AG08395 (cell line): ENCODE data around the gene MORN3.
"Not testable (repeated sequence)": the region's sequence is repeated elsewhere in the genome, so short reads cannot be mapped to it uniquely, and the experiment has no call there.

Source experiments
- DNase-seq: peaks from one replicate; pipeline ENCODE4 v3.0.0; 2012; ENCODE audit warnings: mixed read lengths, low spot score

Gene MORN3

DNA sequence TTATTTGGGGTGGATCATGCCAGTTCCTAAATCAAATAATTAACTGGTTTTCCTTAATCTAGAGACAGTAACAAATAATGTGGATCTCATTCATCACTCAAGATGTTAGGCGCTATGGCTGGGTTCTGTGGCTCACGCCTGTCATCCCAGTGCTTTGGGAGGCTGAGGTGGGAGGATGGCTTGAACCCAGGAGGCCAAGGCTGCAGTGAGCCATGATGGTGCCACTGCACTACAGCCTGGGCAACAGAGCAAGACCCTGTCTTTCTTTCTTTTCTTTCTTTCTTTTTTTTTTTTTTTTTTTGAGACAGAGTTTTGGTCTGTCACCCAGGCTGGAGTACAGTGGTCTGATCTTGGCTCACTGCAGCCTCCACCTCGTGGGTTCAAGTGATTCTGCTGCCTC lies 23.3 kb upstream of the MORN3 start:
- not testable (repeated sequence) for DNase-seq

DNA sequence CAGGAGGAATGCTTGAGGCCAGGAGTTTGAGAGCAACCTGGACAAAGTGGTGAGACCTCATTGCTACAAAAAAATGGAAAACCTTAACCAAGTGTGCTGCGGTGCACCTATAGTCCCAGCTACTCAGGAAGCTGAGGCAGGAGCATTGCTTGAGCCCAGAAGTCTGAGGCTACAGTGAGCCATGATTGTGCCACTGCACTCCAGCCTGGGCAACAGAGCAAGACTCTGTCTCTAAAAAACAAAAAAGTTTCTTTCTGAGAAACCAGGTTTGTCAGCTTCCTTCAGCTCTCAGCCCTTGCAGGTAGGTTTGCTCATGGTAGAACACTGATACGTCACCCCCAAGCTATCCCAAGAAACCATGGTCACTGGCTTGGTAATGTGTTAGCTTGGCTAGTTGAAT lies 20.0 kb upstream of the MORN3 start:
- no peak for DNase-seq

DNA sequence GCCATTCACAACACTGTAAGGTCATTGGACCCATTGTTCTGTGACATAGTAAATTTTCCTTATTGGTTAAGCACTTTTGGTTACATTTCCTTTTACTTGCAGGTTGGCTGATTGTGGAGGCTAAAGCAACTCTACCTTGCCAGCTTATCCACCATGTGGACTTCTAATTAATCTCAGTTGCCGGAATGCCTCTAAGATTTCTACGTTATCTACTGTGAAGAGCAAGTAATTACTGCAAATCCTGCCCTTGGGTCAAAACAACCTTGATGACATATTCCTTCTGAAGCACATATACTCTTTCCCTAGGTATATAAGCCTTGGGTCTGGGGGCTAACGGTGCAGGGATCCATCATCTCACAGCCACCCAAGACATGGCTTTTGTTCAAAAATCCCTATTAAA lies 19.5 kb upstream of the MORN3 start:
- DNase-seq: no peak

DNA sequence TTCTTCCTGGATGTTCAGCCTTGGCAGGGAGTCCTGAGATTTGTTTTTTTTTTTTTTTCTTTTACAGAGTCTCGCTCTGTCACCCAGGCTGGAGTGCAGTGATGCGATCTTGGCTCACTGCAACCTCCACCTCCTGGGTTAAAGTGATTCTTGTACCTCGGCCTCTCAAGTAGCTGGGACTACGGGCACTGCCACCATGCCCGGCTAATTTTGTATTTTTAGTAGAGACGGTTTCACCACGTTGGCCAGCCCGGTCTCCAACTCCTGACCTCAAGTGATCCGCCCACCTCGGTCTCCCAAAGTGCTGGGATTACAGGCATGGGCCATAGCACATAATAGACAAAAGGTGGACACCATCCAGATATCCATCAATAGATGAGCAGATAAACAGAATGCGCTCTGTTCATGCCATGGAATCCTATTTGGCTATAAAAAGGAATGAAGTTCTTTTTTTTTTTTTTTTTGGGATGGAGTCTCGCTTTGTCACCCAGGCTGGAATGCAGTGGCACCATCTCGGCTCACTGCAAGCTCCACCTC lies 10.3 kb upstream of the MORN3 start:
- not testable (repeated sequence) for DNase-seq

DNA sequence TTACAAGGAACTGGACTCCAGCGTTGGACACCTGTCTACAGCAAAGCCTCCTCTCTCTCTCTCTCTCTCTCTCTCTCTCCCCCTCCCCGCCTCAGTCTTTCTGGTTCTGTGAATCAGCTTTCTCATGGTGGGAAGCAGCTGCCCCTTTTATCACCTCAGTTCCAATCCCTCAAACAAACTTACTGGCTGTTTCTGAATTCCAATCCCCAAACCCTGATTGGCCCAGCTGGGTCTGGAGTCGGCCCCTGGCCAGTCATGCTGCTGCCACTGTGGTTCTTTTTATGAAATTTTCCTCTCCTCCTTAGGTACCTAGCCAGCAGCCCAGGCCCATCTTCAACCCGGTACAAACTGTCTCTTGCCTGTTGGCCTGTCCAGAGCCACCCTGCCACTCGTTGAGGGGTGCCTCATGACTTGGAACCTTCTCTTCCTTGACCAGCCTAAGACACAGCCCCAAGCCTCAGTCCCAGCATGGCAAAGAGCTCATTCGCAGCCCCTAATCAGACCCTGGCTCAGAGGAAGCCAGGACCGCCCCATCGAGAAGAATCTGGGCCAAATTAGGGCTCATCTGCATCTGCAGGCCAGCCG lies 9.4 kb upstream of the MORN3 start:
- DNase-seq: no peak

DNA sequence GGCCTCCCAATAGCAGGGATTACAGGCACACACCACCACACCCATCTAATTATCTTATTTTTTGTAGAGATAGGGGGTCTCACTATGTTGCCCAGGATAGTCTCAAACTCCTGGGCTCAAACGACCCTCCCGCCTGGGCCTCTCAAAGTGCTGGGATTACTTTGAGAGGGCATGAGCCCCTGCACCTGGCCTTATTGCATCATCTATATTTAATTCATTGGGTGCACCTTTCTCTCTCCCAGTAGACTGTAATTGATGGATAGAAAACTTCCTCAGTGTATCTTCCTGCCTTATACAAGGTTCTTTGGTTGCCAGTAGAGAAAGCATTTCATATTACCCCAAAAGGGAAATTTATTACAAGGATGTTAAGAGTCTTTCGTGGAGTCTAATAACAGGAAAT lies 8.9 kb upstream of the MORN3 start:
- no peak for DNase-seq

DNA sequence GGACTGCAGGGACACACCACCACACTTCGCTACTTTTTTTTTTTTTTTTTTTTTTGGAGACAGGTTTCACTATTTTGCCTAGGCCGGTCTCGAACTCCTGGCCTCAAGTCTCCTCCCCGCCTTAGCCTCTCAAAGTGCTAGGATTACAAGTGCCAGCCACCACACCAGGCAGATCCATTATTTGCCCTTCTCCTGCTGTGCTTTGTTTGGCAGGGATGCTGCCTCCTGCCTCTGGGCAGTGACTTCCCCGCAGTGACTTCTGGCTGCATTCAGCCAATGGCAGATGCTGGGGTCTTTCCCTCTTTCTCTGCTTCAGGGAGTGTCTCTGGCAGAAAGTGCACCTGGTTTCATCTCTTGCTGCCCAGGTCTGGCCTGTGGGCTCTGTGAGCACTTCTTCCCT lies 6.7 kb upstream of the MORN3 start:
- no peak for DNase-seq

DNA sequence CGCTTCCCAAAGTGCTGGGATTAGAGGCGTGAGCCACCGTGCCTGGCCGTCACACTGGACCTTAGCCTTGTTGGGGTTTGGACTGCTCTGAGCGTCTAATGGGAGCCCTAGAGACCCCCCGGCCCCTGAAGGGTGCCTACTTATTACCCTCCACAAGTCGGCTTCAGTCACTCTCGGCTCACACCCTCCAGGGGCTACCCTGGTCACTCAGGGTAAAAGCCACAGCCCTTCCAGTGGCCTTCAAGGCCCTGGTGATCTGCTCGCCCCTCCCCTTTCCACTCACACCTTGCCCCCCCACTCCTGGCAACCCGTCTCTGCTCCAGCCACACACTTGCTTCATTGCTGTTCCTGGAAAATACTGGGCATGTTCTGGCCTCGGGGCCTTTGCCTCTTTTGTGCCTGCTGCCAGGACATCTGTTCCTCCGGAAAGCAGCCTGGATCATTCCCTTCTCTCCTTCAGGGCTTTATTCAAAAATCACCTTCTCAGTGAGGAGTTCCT lies 3.6 kb upstream of the MORN3 start:
- peak; percentile 14 for DNase-seq

DNA sequence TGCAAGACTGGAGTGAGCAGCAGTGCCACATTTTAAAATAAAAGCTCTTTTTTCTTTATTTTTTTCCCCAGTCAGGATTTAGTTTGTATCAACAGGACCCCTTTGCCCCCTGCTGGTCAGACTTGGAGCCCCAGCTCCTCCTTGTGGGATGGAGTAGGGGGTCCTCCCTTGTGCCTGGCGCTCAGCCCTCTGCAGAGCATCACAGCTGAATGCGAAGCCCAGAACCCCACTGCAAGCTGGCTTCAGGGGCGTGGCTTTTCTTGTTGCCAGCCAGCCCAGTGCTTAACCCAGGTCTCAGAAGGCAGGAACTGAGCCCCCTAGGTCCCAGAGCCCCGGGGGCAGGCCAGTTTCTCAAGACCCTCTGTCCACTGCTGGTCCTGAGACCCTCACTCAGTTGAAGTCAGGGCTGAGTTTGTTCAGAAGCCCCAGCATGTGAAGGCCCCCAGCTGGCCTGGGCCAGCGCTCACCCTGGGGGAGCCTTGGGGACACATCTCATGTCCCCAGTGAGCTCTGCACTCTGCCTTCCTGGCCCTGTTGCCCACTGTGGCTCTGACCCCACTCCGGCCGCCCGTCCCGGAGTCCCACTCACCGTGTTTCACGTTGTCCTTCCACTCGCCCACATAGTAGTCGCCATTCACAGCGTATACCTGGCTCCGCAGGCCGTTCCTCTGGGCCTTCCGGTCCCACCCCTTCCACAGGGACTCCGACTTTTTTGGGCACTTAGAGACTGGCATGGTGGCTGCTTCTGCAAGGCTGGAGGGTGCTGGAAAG lies 519 bp downstream of the MORN3 start:
- peak; percentile 29 for DNase-seq

DNA sequence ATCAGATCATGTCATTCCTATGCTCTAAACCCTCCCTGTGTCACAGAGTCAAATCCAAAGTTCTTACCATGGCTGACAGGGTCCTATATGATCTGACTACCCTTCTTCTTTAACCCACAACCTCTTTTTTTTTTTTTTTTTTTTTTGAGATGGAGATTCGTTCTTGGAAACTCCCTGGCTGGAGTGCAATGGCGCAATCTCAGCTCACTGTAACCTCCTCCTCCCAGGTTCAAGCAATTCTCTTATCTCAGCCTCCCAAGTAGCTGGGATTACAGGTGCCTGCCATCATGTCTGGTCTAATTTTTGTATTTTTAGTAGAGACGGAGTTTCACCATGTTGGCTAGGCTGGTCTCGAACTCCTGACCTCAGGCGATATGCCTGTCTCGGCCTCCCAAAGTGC lies 2.6 kb downstream of the MORN3 start:
- DNase-seq: not testable (repeated sequence)

DNA sequence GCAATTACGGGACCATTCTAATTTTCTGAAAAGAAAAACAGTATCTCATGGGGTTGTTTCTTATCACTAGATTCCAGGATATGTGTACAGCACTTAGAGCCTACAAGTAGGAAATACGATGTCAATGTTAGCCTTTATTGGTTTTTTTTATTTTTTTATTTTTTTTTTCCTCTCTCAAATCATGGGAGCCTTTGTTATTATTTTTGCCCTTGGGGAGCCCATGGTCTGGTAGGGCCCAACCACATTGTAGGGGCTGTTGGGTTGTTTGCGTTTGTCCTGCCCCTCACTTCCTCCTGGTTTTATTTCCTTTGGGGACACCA lies 5.9 kb downstream of the MORN3 start:
- DNase-seq: no peak

DNA sequence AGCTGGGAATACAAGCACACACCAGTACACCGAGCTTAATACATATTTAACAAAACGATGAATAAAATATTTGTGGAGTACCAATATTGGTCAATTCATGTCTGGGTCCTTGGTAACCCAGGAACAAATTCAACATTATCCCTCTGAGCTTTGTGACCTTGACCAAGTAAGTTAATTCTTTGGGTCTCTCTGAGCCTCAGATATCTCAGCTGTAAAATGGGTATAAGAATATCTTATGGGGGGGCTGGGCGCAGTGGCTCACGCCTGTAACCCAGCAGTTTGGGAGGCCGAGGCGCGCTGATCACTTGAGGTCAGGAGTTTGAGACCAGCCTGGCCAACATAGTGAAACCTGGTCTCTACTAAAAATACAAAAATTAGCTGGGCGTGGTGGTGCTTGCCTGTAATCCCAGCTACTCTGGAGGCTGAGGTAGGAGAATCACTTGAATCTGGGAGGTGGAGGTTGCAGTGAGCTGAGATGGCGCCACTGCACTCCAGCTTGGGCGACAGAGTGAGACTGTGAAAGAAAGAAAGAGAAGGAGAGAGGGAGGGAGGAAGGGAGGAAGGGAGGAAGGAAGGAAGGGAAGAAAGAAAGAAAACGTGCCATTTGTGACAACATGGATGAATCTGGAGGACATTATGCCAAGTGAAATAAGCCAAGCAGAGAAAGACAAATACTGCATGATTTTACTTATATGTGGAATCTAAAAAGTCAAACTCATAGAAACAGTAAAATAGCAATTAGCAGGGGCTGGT lies 7.9 kb downstream of the MORN3 start:
- DNase-seq: not testable (repeated sequence)

DNA sequence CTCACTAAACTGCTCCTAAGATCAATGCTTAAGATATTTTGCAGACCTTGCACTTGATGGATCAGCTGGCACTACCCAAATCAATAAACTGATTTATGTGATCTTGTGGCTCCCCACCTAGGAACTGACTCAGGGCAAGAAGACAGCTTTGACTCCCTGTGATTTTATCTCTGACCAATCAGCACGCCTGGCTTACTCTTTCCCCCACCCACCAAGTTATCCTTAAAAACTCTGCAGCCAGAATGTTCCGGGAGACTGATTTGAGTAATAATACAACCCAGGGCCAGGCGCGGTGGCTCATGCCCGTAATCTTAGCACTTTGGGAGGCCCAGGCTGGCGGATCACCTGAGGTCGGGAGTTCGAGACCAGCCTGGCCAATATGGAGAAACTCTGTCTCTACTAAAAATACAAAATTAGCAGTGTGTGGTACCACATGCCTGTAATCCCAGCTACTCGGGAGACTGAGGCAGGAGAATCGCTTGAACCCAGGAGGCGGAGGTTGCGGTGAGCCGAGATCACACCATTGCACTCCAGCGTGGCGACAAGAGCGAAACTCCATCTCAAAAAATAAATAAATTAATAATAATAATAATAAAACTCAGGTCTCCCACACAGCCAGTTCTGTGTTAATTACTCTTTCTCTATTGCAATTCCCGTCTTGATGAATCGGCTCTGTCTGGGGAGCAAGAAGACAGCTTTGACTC lies 12.0 kb downstream of the MORN3 start:
- no peak for DNase-seq

DNA sequence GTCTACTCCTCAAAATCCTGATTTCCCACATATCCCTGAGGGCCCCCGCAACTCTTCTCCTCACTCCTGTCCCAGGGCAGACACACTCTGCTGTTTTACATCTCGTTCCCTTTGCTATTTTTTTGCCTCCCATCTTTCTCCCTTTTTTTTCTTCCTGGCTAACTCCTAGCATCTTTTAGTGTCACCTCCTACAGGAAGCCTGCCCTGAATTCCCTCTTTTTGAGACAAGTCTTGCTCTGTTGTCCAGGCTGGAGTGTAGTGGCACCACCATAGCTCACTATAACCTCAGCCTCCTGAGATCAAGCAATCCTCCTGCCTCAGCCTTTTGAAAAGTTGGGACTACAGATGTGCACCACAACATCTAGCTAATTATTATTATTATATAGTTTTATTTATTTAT lies 13.3 kb downstream of the MORN3 start:
- no peak for DNase-seq

DNA sequence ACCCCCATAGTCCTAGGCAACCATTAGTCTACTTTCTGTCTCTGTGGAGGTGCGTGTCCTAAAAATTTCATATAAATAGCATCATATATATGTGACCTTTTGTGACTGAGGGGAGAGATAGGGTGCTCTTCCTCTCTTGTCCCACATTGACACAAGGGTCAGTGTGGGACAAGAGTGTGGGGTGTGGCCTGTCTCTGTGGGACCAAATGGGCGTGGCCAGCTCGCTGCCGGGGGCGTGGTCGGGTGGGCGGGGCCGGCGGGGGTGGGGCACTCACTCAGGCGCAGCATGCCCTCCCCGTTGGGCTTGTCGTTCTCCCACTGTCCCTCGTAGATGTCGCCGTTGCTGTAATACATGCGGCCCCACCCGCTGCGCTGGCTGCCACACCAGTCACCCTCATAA lies 15.5 kb downstream of the MORN3 start:
- no peak for DNase-seq

DNA sequence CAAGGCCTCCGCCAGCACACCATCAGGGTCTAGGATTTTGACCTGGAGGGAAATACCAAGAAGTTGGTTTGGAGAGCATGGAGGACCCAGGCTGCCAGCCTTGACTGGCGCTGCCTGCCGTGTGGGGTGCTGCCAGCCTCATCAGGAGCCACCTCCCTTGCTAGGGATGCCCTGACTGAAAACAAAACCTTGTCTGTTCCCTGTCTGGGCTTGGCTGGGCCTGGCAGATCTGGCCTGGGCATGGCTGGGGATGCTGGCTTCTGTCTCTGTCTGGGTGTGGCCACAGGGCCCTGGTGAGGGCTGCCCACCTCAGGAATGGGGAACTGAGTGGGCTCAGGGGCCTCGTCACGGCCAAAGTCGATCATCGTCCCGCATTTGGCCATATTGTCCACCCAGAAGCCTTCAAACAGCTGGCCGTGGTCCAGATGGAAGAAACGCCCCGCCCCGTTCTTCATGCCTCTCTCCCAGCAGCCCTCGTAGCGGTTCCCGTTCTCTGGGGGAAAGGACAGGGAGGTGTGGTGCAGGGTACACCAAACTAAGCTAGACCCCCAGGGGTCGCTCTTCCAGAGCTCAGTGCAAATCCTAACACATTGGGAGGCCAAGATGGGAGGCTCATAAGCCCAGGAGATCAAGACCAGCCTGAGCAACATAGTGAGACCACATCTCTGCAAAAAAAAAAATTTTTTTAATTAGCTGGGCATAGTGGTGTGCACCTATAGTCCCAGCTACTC lies 16.5 kb downstream of the MORN3 start:
- no peak for DNase-seq

DNA sequence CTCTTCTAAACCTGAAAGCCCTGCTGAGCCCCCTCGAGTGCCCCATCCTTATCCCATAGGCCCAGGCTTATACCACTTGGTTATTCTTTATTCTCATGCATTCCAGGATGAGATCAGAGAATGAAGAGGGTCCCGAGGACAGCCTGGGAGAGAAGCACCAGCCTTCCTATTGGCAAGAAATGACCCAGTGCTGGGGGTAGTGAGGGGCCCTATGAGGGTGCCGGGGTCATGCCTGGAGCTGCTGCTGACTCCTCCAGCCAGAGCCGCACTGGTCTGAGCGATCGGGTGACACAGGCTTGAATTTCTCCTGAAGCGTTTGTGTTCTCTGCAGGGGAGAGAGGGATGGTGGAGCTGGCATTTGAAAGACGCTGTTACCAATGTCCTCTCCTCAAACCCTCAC lies 18.1 kb downstream of the MORN3 start:
- DNase-seq: no peak

DNA sequence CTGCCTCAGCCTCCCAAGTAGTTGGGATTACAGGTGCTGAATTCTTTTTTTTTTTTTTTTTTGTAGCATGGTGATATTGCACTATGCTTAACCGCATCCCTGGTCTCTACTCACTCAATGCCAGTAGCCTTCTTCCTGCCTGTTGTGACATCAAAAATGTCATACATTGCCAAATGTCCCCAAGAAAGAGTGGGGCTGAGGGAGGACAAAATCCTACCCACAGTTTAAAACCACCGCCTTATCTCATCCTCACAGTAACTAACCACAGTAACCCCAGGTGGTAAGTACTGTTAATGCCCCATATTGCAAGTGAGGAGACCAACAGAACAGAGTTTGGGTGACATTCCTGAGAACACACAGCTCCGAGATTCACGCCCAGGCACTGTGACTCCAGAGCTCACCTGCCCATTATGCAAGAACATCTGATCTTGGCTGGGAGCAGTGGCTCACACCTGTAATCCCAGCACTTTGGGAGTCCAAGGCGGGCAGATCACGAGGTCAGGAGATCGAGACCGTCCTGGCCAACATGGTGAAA lies 19.6 kb downstream of the MORN3 start:
- no peak for DNase-seq

DNA sequence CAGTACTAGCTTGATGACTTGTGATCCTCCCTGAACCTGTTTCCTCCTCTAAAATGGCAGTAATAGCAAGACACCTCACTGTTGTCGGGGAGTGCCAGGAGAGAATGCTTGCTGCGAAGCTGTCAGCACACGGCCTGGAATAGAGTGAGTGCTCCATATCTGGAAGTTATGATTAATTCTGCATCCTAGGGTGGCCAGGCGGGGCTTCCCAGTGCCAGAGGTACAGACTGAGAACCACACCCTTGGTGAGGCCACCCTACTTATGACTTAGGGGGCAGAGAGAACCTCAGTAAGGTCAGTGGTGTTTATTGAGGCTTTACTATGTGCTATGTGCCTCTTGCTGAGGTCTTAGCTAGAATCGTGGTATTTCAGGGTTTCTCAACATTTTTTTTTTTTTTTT lies 20.1 kb downstream of the MORN3 start:
- DNase-seq: no peak

DNA sequence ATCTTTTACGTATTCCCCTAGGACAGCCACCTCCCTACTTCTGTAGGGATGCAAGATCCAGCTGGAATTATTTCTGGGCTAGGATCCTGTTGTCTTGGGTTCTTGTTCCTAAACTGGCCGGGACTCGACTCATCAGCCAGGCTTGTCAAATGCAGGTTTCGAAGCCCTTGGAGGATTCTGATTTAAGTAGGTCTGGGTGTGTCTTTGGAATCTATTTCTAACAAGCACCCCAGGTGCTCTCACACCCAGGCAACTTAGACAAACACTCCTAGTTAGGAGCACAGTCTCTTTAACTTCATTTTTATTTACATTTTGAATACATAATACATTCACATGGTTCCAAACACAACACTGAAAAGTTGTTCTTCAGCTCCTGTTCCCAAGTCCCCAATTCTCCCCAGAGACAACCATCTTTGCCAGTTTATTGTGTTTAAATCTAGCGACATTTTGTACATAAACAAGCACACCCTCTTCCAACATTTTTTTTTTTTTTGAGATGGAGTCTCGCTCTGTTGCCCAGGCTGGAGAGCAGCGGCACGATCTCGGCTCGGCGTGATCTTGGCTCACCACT lies 20.9 kb downstream of the MORN3 start:
- DNase-seq: no peak

DNA sequence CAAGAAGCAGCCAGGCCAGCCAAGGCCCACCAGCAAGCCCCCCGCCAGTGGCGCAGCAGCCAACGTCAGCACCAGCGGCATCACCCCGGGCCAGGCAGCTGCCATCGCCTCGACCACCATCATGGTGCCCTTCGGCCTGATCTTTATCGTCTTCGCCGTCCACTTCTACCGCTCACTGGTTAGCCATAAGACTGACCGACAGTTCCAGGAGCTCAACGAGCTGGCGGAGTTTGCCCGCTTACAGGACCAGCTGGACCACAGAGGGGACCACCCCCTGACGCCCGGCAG lies 28.2 kb downstream of the MORN3 start:
- no peak for DNase-seq
